GM10847 (cell line): ENCODE data around the gene RBM3.

Experiments
- POLR2A ChIP-seq: IDR thresholded peaks from 2 replicates; pipeline ENCODE4 v1.6.1; 2011; ENCODE audit not compliant: insufficient read length; ENCODE audit errors: extremely low read depth

Gene RBM3

GRCh38 chrX:48574270-48575266, at the start of gene RBM3:
Gene RBM3 (plus strand): TSS chrX:48574484. CDS start chrX:48575181, 697 bp downstream.
- TF ChIP-seq POLR2A: peak; percentile 47

- no peak for TF ChIP-seq POLR2A
Observed at GRCh38 chrX:48530736-48531135, 43.5 kb upstream of the RBM3 start.

GRCh38 chrX:48531358-48531959, 42.8 kb upstream of the RBM3 start:
- no peak for TF ChIP-seq POLR2A

GRCh38 chrX:48532161-48532560, 42.1 kb upstream of the RBM3 start:
- TF ChIP-seq POLR2A: no peak

GRCh38 chrX:48533165-48533564, 41.1 kb upstream of the RBM3 start:
- TF ChIP-seq POLR2A: no peak

GRCh38 chrX:48538641-48539344, 35.5 kb upstream of the RBM3 start:
- TF ChIP-seq POLR2A: no peak

- peak; percentile 24 for TF ChIP-seq POLR2A
Observed at GRCh38 chrX:48539345-48540027, 34.8 kb upstream of the RBM3 start, which contains the start of gene TBC1D25. Gene TBC1D25 (plus strand): TSS chrX:48539714. CDS start chrX:48539798, 84 bp downstream.

GRCh38 chrX:48540028-48540375, 34.3 kb upstream of the RBM3 start:
- TF ChIP-seq POLR2A: no peak

GRCh38 chrX:48540480-48540879, 33.8 kb upstream of the RBM3 start:
- TF ChIP-seq POLR2A: no peak

- no peak for TF ChIP-seq POLR2A
Observed at GRCh38 chrX:48541140-48541814, 33.0 kb upstream of the RBM3 start.

GRCh38 chrX:48548871-48549270, 25.4 kb upstream of the RBM3 start:
- no peak for TF ChIP-seq POLR2A

- TF ChIP-seq POLR2A: no peak
Observed at GRCh38 chrX:48558271-48558670, 16.0 kb upstream of the RBM3 start.

- TF ChIP-seq POLR2A: no peak
Observed at GRCh38 chrX:48559636-48560035, 14.6 kb upstream of the RBM3 start.

- no peak for TF ChIP-seq POLR2A
Observed at GRCh38 chrX:48560056-48560455, 14.2 kb upstream of the RBM3 start.
